GM18873 (cell line): ENCODE results near the gene MYBPH.

Source experiments
- ATAC-seq: cut with Tn5 transposase; IDR thresholded peaks from one replicate; pipeline ENCODE4 v1.9.1; 2021; ENCODE audit warnings: mild to moderate bottlenecking, moderate library complexity, moderate number of reproducible peaks; ENCODE audit not compliant: unreplicated experiment, low FRiP score

The MYBPH gene, protein sequence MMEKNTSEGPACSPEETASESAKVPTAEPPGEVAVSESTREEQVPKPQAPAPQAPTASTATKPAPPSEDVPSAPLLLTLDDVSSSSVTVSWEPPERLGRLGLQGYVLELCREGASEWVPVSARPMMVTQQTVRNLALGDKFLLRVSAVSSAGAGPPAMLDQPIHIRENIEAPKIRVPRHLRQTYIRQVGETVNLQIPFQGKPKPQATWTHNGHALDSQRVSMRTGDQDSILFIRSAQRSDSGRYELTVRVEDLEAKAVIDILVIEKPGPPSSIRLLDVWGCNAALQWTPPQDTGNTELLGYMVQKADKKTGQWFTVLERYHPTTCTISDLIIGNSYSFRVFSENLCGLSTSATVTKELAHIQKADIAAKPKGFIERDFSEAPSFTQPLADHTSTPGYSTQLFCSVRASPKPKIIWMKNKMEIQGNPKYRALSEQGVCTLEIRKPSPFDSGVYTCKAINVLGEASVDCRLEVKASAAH

DNA sequence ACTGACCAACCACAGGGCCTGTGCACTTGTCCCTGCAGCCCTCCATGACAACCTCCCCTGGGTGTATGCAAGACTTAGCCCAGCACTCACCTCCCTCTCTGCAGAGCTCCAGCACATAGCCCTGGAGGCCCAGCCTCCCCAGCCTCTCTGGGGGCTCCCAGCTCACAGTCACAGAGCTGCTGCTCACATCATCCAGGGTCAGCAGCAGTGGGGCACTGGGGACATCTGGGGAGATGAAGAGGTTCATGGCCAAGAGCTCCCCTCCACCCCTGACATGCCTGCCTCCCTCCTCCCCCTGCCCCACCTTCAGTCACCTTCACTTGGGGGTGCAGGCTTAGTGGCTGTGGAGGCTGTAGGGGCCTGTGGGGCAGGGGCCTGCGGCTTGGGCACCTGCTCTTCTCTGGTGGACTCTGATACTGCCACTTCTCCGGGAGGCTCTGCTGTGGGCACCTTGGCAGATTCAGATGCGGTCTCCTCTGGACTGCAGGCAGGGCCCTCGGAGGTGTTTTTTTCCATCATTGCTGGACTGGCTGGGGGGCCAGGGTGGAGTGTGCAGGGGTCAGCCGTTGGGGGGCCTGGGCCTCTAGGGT is at the start of gene MYBPH:
Gene MYBPH, minus strand, starts transcription at position 590 of the 590 bp plus-strand sequence. Its CDS starts 71 bp downstream, at position 519.
- ATAC-seq, result no peak

DNA sequence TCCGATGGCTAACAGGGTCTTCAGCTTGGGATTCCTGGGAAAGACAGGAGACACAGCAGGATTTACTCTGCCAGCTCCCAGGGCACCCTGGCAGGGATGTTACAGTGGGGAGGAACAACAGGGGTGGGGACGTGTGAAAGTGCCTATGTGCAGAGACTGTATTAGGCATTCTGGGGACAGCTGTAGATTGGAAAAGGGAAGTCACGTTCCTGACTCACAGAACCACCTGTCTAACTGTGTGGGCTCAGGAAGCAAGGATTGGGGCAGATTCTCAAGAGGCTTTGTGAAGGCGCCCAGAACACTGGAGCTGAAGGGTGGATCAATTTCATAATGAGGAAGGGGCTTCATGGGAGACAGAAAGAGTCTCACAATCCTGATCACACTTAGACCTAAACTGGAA is 49.4 kb upstream of the MYBPH start:
- no peak for ATAC-seq

DNA sequence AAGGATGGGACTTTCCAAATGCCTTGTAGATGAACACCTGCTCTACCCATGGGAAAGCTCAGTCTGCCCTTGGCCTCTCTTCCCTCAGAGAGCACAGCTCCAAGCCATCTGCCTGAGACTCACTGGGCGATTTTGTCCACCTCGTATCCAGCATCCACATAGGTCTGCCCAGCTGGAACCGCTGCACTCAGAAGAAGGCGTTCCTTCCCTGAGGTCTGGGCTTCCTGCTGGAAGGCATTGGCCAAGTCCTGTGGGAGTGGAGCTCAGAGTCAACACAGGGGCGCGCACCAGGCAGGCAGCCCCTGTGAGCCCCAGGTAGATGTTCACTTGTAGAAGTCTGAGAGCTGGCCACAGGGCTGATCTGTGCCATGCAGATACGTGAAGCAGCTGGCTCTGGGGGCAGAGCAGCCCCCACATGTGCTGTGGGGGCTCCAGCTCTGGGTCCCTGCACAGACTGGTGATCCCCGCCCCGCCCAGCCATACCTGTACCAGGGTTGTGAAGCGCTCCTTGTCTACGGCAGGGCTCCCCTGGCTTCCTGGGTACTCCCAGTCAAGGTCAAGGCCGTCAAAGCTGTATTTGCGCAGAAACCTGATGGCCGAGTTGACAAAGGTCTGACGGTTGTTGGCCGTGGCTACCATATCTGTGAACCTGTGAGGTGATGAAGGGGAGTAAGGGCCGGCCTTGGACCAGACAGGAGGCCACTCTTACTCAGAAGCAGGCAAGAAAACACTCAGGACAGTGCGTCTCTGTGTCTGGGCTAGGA is 47.6 kb upstream of the MYBPH start:
- no peak for ATAC-seq

DNA sequence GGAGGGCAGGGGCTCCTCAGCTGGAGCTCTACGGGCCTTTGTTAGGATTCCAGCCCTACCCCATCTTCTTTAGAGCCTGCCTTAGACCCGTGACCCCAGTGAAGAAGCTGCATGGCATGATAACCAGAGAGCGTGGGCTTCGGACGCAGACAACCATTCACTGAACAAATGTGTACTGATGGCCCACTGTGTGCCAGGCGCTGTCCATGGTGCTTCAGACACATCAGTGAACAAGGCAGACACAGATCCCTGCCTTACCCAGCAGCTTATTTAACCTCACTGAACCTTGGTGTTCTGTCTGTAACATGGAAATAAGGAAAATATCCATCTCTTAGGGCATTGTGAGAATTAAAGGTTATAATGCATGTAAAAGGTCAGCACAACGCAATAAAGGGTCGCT is 44.3 kb upstream of the MYBPH start:
- ATAC-seq, result no peak

DNA sequence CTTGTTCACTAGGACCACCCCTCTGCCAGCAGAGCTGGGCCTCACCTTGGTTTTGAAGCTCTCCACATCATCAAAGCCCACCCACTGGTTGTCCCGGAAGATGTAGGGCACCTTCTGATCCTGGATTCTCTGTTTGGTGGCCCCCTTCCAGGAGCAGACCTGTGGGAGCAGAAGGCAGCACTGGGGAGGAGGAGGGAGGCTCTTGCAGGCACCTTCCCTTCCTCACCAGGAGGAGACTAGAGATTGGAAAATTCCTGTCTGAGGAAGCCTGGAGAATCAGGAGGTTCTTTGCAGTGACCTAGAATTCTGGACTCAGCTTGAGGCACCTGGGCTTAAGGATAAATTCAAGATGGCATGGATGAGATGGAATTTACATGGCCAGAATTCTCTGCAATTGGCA is 43.5 kb upstream of the MYBPH start:
- ATAC-seq, result no peak

DNA sequence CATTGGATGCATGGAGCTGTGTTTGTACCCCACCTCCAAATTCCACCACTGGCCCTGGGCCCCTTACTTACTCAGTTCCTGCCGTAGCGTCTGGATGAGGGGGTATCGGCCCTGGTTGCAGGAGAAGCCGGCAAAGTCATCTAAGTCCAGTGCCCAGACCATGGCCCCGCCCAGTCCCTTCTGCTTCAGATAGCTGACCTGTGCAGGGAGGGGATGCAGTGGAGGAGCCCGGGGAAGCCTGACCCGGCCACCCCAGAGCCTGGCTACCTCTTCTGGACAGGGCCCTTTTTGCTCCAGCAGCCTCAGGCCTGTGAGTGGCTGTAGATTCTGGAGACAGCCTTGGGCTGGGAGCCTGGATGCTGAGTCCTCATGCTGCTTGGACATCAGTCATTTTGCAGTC is 42.0 kb upstream of the MYBPH start:
- ATAC-seq, result no peak

DNA sequence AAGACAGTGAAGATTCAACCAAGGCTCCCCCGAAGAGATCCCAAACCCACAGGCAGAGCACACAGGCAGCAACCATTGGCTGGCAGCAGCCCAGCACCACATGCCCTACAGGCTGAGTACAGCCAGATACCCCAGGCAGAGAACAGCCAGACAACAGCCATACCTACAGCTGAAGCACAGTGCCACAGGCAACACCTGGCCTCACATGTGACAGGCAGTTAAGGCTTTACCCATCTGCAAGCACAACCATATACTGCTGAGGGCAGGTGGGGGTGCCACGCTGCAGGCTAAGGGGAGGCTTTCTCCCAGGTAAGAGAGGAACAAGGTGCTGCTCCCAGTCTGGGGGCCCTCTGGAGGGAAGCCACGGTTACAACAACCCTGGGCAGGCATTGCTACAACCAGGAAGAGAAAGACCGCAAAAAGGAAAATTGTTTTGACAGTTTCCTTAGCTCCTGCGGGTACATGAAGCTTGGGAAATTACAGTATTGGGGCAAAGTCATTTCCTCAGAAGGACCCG is 41.6 kb upstream of the MYBPH start:
- no peak for ATAC-seq

DNA sequence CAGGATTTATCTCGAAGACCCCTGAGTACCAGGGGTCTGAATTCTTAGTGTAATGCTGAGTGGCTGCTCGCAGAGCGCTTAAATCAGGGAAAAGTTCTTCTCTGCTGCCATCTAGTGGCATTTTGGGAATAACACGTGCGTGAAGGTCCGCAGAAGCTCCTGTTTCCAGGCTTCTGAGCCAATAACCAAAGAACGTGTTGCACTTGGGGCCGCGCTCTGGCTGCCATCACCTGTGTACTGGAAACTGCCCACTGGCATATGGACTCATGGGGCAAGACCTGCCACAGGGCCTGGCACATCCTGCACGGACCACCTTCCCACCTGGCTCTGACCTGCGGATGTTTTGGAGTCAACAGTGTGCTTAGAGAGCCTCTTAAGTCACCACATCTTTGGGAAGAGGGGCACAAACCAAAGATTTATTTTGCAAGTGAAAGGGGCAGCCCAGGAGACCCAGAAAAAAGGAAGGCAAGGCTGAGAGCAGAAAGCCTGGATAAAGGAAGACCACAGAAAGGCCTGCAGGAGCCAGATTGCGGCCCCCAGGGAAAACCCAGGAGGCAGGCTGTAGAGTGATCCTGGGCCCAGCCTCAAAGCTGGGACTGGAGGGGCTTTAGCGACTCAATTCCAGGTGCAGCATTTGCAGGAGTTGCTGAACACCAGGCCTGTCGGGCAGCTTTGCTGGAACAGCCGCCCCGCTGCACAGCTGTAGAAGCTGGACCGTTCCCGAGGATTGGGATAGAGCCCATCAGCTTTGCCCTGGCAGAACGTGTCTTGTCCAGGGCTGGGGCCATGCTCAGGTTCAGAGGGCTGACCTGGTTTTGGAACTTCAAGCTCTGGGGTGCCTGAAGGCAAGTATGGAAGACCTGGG is 40.9 kb upstream of the MYBPH start:
- ATAC-seq, result no peak

DNA sequence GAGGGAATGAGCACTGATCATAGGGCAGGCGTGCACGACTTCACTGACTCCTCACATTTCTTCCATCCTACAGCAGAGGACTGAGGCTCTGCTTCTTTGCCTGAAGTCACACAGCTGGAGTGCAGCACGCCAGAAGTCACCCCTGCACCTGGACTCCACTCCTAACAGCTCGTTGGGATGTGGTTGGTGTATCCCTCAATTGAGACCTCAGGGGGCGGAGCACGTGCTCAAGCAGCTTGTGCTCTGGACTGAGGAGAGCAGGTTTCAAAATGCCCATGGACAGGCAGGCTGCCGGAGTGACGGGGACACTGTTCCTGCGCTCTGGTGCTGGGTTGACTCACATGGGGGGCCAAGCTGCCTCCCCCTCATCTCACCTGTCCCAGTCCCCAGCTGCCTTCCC is 39.9 kb upstream of the MYBPH start:
- ATAC-seq, result no peak

DNA sequence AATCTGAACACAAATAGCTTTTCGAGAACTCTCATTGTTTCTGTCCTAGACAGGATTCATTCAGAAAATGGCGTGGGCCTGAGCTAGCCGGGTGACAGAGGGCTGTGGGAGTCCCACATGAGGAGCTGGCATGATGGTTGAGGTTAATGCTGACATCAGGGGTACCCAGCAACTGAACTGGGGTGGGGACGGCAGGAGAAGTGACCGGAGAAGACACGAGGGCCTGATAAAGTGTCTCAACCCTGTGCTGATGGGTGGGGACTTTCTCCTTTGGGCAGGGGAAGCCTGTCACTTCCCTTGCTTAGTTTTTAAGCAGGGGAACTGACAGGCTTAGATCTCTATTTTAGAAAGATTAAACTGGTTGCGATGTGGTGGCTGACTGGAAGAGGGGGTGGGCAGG is 39.2 kb upstream of the MYBPH start:
- no peak for ATAC-seq

DNA sequence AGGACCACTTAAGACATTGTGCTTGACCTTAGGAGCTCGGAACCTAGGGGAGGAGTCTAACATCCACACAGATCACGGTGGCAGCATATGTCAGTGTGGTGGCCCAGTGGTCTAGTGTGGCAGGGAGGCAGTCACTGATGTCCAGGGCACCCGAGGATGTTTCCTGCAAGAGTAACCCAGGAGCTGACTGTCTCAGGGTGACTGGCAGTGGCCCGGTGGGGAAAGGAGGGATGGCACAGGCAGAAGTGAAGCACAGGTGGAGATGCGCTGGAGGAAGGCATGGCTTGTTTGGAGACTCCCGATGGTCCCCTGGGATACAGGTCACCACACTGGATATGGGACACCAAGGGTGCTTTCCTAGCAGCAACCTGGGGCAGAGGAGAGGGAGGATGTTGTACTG is 37.5 kb upstream of the MYBPH start:
- no peak for ATAC-seq

DNA sequence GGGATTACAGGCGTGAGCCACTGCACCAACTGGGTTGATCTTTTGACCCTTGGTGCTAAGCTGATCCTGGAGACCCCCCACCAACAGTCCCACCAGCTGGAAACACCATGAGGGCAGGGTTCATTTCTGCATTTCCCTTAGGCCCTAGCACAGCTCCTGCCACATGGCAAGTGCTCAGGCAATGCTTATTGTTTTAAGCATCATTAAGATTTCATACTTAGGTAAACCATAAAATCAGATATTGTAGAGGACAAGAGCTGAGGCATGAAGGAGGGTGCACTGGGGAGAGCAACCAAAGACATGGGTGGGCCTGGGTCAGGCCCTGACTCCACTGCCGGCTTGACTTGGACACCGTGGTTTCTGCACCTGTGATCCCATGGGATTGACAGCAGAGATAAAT is 36.2 kb upstream of the MYBPH start:
- ATAC-seq, result no peak

DNA sequence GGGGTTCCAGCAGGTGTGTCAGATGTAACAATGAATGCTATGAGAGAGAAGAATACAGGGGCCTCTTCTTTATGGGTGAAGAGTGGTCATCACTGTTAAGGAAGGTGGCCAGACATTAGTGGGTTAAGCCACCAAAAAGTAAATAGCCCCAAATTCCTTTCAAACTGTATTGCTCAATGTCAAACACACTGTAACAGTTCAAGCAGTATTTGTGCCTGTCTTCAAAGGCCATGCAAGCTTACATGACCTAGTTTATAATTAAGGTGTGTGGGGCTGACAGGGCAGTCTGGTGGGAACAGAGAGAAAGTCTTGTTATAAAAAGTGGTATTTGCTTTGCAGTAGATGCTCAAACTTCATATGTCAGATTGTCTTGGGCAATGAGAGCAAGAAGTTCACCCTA is 35.4 kb upstream of the MYBPH start:
- no peak for ATAC-seq

DNA sequence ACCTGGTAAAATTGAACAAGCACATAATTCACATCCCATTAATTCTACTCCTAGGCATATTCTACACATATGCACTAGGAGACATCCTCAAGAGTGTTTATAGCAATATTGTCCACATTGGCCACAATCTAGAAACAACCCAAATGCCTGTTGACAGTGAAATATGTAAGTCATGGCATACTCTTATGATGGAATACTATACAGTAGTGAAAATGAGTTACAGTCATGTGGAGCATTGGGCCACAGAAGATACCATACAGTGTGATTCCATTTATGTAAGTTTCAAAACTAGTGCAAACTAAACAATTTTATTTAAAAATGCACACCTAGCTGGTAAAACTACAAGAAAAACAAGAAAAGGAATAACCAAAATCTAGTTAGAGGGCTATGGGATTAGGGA is 34.7 kb upstream of the MYBPH start:
- ATAC-seq, result no peak

DNA sequence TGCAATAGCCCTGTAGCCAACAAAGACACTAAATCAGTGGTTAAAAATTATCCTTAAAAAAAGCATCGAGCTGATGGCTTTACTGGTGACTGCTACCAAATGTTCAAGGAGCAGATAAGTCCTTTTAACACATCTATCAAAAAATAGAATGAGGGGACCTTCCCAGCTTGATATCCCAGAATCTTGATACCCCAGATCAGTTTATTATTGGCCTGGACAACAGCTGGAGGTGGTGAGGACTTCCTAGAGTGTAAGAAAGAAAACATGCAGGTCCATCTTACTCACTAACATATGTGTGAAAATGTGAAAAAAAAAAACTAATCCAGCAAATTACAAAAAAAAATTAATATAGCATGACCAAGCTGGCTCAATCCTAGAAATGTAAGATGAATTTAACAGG is 32.6 kb upstream of the MYBPH start:
- ATAC-seq, result no peak

DNA sequence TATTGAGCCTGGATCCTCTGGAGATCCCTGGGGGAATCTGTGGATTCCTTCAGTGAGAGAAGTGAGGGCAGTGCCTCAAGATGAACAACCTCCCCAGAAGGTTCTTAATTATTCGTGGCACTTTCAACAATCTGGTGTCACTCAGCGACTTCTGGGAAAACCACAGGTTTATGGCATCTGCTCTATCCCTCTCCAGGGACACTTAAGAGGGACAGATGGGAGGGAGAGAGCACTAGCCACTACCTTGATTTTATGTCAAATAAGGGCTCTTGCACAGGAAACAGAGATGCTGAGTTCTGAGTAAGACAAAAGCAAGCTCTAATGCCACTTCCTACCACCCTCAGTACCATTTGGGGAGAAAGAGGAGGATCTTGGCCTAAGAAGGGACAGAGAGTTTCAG is 32.1 kb upstream of the MYBPH start:
- no peak for ATAC-seq

DNA sequence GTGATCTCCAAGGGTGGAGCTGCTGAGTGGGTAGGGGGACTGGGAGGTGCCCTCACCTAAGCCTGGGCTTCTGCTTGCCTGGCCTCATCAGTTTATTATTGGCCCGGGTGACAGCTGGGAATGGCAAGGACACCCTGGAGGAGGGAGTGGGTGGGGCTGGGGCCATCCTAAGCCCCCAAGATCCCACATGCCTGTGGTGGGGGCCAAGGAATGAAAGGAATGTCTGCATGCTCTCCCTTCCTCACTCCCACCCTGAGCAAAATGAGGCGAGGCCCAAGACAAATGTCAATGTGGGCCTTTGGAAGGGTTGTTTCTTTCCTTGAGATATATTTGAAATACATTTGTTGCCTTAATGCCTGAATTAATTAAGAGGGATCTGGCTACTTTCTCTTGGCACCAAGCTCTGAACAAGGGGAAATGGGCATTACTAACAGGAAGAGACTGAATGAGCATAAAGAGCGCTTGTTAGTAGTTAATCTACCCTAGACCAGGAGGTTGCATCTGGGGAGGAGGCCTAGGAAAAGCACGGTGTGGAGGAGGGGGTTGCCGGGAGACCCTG is 30.6 kb upstream of the MYBPH start:
- no peak for ATAC-seq

DNA sequence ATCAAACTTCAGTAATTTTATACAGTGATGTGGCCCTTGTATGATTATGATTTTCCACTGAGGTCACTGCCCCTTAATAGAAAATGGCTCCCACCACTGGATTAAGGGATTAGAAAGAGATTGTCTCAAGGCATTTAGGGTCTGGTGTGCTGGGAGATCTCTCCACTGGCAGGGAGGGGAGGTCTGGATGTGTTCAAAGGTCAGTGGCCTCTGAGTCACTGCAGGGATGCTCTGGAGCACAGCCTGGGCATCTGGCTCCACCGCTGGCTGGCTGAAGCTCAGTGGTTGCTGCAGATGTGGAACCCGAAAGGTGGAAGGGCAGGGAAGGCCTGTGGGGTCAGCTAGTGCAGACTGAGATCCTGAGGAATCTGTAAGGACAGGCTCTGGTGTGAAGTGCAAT is 29.1 kb upstream of the MYBPH start:
- ATAC-seq, result no peak

DNA sequence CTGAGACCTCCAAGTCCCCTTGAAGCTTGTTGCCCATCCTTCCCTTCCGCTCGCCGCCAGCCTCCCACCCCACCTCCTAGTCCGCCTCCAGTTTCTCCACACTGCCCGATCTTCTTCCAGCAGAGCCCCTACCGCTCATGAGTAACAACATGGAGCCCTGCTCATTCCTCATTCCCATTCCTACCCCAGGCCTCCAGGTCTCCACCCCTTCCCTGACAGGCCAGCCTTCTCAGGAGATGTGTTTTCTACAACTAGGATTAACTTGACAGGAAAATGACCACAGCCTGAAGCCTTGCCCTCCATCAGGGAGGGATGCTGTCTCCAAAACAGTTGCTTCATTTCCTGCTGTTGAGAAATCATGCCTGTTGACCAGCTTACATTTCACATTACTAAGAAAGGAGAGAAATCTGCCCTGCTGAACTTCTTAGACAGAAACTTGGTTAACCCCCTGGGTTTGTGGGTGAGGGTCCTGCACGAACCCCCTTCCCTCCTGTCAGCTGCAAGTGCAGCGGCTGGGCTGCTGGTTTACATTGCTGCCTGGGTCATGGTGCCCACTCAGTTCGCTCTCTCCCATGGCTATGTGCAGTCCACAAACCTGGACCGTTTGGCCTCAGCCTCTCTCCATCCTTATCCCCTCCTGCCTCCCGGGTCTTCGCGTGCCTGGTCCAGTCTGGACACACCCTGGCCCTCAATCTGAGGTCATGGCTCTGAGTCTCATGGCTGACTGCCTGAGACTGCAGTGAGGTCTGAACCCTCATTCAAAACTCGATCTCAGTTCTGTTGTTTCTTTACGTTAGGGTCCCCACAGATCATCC is 27.0 kb upstream of the MYBPH start:
- ATAC-seq, result no peak
